ENCODE results near the gene ACBD7.

ACBD7 gene

GRCh38 chr10:15091418-15091817 is 2.8 kb upstream of the ACBD7 start:
- no peak for DNase-seq (ENCODE audit: low read depth, low spot score)

GRCh38 chr10:15084502-15084922 is 4.1 kb downstream of the ACBD7 start:
- no peak for DNase-seq (ENCODE audit: low read depth, low spot score)

GRCh38 chr10:15083674-15084501 is 4.7 kb downstream of the ACBD7 start:
- DNase-seq (ENCODE audit: low read depth, low spot score), result no peak

- no peak for DNase-seq (ENCODE audit: low read depth, low spot score)
These were observed 13.2 kb downstream of the ACBD7 start for GRCh38 chr10:15075421-15075820.

GRCh38 chr10:15072358-15072757 is 16.2 kb downstream of the ACBD7 start:
- no peak for DNase-seq (ENCODE audit: low read depth, low spot score)

- DNase-seq (ENCODE audit: low read depth, low spot score), result no peak
These were observed 19.3 kb downstream of the ACBD7 start for GRCh38 chr10:15069230-15069629.

GRCh38 chr10:15068802-15069201 is 19.8 kb downstream of the ACBD7 start:
- no peak for DNase-seq (ENCODE audit: low read depth, low spot score)

GRCh38 chr10:15067154-15067553 is 21.4 kb downstream of the ACBD7 start:
- DNase-seq (ENCODE audit: low read depth, low spot score), result no peak

- DNase-seq (ENCODE audit: low read depth, low spot score), result no peak
These were observed 27.9 kb downstream of the ACBD7 start for GRCh38 chr10:15060638-15061037.

GRCh38 chr10:15059914-15060313 is 28.7 kb downstream of the ACBD7 start:
- DNase-seq (ENCODE audit: low read depth, low spot score), result no peak

GRCh38 chr10:15058689-15059088 is 29.9 kb downstream of the ACBD7 start:
- DNase-seq (ENCODE audit: low read depth, low spot score), result no peak

- no peak for DNase-seq (ENCODE audit: low read depth, low spot score)
These were observed 35.5 kb downstream of the ACBD7 start for GRCh38 chr10:15053061-15053460.

- DNase-seq (ENCODE audit: low read depth, low spot score), result no peak
These were observed 36.5 kb downstream of the ACBD7 start for GRCh38 chr10:15052121-15052520.

- DNase-seq (ENCODE audit: low read depth, low spot score), result no peak
These were observed 39.0 kb downstream of the ACBD7 start for GRCh38 chr10:15049533-15049932.

- no peak for DNase-seq (ENCODE audit: low read depth, low spot score)
These were observed 42.0 kb downstream of the ACBD7 start for GRCh38 chr10:15046626-15047025.

- DNase-seq (ENCODE audit: low read depth, low spot score), result no peak
These were observed 43.2 kb downstream of the ACBD7 start for GRCh38 chr10:15045380-15045779.

GRCh38 chr10:15043674-15044073 is 44.9 kb downstream of the ACBD7 start, which contains the start of gene OLAH:
Gene OLAH, plus strand, starts transcription at chr10:15043943. Its CDS starts 3,346 bp downstream, at chr10:15047289.
- no peak for DNase-seq (ENCODE audit: low read depth, low spot score)

- DNase-seq (ENCODE audit: low read depth, low spot score), result no peak
These were observed 50.2 kb downstream of the ACBD7 start for GRCh38 chr10:15038416-15038815.

GRCh38 chr10:15037691-15038090 is 50.9 kb downstream of the ACBD7 start:
- DNase-seq (ENCODE audit: low read depth, low spot score), result no peak

- no peak for DNase-seq (ENCODE audit: low read depth, low spot score)
These were observed 52.9 kb downstream of the ACBD7 start for GRCh38 chr10:15035385-15036301.

- DNase-seq (ENCODE audit: low read depth, low spot score), result no peak
These were observed 60.8 kb downstream of the ACBD7 start for GRCh38 chr10:15027741-15028140.

Measured in activated naive CD8-positive, alpha-beta T cell treated with anti-CD3 and anti-CD28 coated beads, Interleukin-2, amount 50 U/mL, for 16 hours (primary cell).